Esophagus muscularis mucosa (tissue), 4 donors: ENCODE measurements around the gene MRPL55.

Source experiments
- CTCF ChIP-seq, 3 experiments: fragments of 200-600 bp in 2 of 3; fragments of 450-650 bp in 1 of 3; sonication (generic) in 2 of 3; IDR thresholded peaks; one replicate each; pipeline ENCODE4 v1.5.1; 2017 to 2019; ENCODE audit warnings: antibody characterized with exemption in 3 of 3, mild to moderate bottlenecking in 2 of 3, moderate library complexity in 1 of 3
- EP300 ChIP-seq: sonication (generic); formaldehyde crosslinking; IDR thresholded peaks from one replicate; pipeline ENCODE4 v1.6.1; 2017; ENCODE audit warnings: antibody characterized with exemption
- POLR2A ChIP-seq: fragments of 450-650 bp; IDR thresholded peaks from one replicate; pipeline ENCODE4 v1.6.1; 2017; ENCODE audit warnings: antibody characterized with exemption, moderate library complexity, mild to moderate bottlenecking, low read depth
- POLR2AphosphoS5 ChIP-seq, 2 donors: sonication (generic); formaldehyde crosslinking; IDR thresholded peaks; one replicate each; pipeline ENCODE4 v1.6.1; 2017; ENCODE audit warnings: antibody characterized with exemption in 2 of 2

DNA sequence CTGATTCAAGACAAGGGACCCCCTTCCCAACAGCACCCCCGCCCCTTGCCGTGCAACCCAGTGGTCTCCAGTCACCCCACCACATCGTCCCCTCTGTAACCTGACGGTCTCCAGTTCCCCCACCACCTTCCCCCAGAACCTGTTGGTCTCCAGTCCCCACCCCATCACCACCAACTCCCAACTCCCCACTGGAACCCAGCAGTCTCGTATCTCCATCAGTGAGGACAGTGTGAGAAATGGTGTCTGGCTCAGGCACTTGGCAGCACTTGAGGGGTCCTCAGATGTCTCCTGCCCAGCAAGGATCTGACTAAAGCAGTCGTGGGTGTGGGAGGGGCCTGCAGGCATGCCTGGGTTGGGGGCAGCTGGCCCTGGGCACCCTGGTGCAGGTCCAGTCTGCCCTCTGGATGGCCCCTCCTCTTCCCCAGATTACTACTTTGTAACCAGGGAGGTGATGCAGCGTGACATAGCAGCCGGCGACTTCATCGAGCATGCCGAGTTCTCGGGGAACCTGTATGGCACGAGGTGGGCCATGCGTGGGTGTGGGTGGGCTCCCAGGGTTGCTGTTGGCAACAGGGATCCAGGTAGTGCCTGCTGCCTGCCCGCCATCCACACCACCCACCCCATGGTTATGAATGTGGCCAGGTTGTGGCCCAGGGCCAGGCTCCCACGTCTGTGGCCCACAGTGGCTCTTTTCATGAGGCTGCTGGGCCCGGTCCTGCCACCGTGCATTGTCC, 37.5 kb upstream of the MRPL55 start:
- TF ChIP-seq CTCF (IDR thresholded peaks at IDR 0.05) (no peak), EP300 (no peak), POLR2A (no peak), POLR2AphosphoS5 (IDR thresholded peaks at IDR 0.05) (no peak)
